ENCODE results near the gene IMP4.

IMP4 gene

DNA sequence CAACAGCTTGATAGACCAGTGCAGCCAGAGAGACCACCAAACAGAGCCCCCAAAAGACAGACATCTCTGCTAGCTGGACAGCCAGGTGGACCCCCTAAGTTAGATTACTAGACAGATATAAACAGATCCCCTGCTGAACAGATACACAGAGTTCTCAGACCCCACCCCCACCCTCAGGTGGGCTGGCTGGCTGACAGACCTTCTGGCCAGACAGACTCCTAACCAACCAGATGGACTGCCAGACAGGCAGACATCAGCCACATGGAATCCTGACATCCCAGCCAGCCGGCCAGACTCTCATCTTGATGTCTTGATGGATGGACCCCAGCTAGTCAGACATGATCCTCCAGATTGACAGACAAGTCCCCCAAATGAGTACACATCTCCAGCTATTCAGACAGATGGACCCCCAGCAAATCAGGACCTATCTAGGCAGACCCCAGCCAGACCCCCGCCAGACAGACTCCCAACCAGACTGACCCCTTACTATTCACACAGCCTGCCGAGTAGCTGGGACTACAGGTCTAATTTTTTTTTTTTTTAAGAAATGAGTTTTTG, 31.2 kb downstream of the IMP4 start:
- Histone ChIP-seq H3K9ac (ENCODE audit: low read depth, low read length) (no peak overlapping the region), H3K36me3 (ENCODE audit: insufficient read depth, low read length) (no peaks in the 10 kb centered on the region), H3K4me1 (ENCODE audit: insufficient read depth, low read length) (peaks cover 9% of the 10 kb centered on the region), H3K9me3 (ENCODE audit: control insufficient read depth, insufficient read depth, low read length) (no peaks in the 10 kb centered on the region)

DNA sequence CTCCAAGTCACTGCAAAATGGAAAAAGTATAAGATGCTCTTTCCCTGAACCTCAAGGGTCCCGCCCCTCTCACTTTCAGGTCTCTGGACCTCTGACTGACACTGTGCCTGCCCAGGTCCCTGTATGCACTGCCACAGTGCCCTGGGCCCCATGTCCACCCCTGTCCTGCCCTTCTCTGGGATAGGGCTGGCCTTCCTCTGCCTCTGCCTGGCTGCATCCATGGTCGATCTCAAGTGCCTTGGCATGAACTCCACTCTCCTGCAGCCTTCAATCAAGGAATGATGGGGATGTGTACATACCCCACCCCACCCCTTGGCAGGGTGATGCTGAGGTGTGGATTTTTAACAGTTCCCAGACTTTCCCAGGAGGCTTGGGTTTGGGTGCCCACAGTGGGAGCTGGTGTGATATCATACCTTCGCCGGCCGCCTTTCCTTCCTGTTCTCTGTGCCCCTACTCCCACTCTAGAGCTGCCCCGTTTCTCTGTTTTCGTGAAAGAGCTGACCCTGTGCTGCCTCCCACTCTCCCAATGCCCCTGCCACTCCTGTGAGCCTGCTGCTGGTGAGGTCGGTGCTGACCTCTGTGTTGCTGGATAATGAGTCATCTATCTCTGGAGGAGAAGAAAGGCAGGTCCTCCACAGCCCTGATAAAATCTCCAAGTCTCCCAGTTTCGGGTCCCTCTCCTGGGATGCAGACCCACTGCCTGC, 32.0 kb downstream of the IMP4 start:
- H3K36me3 ChIP-seq (ENCODE audit: insufficient read depth, low read length) = no peaks in the 10 kb centered on the region
- no peaks in the 10 kb centered on the region for H3K9me3 ChIP-seq (ENCODE audit: control insufficient read depth, insufficient read depth, low read length)
- peaks cover under 1% of the 10 kb centered on the region; the same call in 1 of the 2 replicates for H3K4me1 ChIP-seq (ENCODE audit: insufficient read depth, low read length)
- H3K9ac ChIP-seq (ENCODE audit: low read depth, low read length) = no peak overlapping the region

DNA sequence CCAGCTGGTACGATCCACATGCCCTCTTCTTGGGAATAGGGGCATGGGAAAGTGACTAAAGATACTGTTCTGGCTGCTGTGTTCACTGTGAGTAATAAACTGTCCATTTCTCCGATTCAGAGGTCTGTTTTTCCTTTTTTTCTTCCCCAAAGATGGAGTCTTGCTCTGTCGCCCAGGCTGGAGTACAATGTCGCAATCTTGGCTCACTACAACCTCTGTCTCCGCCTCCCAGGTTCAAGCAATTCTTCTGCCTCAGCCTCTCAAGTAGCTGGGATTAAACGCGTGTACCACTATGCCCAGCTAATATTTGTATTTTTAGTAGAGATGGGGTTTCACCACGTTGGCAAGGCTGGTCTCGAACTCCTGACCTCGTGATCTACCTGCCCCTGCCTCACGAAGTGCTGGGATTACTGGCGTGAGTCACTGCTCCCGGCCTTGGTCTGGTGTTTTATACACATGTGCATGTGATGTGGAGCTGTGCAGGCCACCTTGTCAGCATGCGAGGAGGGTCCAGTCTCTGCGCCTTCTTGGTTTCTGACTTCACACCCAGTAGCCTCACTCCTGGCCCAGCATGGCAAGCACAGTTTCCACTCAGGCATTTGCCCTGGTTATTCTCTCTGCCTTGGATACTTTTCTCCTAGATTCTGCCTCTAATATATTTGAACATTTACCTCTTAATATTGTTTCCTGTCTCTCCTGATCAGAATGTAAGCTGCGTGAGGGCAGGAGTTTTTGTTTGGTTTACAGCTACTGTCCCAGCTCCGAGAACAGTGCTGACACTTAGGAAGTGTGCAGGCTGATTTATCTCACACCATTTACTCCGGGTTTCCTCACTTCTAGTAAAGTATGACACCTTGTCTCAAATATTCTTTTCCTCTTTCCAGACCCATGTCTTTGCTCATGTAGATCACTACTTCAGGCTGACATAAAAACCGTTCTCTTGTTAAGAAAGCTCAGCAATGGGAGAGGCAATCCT, 32.9 kb downstream of the IMP4 start:
- no peak overlapping the region for H3K9ac ChIP-seq (ENCODE audit: low read depth, low read length)
- no peaks in the 10 kb centered on the region for H3K36me3 ChIP-seq (ENCODE audit: insufficient read depth, low read length)
- no peaks in the 10 kb centered on the region for H3K4me1 ChIP-seq (ENCODE audit: insufficient read depth, low read length)
- H3K9me3 ChIP-seq (ENCODE audit: control insufficient read depth, insufficient read depth, low read length) = no peaks in the 10 kb centered on the region

DNA sequence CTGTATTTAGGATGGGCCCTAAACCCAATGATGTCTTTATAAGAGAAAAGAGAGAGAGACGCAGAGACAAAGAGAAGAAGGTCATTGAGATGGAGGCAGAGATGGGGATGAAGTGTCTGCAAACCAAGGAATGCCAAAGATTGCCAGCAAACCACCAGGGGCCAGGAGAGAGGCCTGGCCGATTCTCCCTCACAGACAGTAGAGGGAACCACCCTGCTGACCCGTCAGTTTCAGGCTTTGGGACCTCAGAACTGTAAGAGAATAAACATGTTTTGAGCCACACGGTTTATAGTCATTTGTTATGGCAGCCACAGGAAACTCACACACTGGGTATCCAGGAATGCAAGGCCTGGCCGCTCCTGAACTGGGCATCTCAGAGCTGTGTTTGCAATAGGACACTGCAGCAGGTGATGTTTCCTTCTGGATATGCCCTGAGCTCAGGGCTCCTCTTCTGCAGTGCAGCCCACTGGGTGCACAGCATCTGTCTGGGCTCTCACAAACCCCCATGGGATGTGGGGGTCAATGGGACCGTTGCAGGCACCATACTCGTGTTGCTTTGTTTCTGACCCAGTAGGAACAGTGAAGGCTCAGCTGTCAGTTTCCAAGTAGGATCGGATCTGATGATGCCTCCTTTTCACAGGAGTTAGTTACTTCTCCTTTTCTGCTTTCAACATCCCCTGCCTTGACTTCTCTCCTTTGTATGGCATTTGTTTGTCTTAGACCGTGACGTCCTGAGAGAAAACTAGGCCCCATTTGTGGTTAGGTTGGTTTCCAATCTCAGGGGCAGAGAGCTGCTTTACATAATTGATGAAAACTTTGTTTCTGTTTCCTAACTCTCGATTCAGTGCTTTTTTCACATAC, 34.0 kb downstream of the IMP4 start:
- Histone ChIP-seq H3K4me1 (ENCODE audit: insufficient read depth, low read length) (no peaks in the 10 kb centered on the region), H3K9ac (ENCODE audit: low read depth, low read length) (no peak overlapping the region), H3K36me3 (ENCODE audit: insufficient read depth, low read length) (no peaks in the 10 kb centered on the region), H3K9me3 (ENCODE audit: control insufficient read depth, insufficient read depth, low read length) (no peaks in the 10 kb centered on the region)

DNA sequence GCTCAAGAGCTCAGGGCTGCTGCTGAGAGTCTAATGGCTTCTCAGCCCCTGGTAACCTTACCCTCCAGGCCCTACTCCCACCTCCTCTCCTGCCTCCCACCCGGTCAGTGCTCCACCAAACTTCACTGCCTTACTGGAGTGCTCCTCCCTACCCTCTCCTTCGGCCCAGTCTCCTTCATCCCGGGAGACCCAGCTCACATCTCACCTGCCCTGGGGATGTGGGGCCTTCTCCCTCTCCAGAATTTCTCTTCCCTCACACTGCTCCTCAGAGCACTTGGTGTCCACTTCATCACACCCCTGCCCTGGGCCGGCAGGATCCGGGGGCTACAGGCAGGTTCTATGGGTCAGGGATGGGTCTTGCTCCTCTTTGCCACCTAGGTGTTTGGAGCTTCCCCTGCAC, 34.8 kb downstream of the IMP4 start:
- H3K9ac ChIP-seq (ENCODE audit: low read depth, low read length) = no peak overlapping the region
- no peaks in the 10 kb centered on the region for H3K4me1 ChIP-seq (ENCODE audit: insufficient read depth, low read length)
- no peaks in the 10 kb centered on the region for H3K9me3 ChIP-seq (ENCODE audit: control insufficient read depth, insufficient read depth, low read length)
- no peaks in the 10 kb centered on the region for H3K36me3 ChIP-seq (ENCODE audit: insufficient read depth, low read length)

DNA sequence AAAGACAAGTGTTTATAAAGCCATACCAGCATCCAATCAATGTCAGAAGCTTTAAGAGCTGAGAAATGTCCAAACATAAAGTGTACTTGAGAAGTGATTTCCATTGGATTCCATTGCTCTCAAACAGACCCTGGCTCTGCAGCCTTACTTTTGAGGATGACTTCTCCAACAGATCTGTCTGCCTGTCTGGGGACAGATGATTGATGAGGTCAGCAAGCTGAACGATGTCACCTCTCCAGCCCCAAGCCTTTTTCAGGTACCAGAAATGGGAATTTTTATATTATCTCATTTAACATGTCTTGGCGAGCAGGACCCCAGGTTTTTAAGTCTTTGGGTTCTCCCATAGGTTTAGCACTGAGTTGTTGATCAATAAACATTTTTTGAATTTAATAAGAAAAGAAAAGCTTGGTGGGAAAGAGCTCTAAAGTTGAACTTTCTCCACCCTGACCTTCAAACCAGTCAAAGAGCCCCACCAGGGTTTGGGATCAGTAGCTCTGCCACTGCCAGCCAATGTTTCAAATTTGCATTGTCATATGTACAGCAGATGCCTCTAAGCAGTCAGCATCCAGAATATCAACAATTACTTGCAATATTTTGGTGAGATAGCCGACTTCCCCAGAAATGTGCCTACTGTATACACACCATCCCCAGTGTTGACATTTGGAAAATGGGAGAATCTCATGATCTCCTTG, 35.7 kb downstream of the IMP4 start:
- H3K9me3 ChIP-seq (ENCODE audit: control insufficient read depth, insufficient read depth, low read length) = no peaks in the 10 kb centered on the region
- no peaks in the 10 kb centered on the region for H3K36me3 ChIP-seq (ENCODE audit: insufficient read depth, low read length)
- no peaks in the 10 kb centered on the region for H3K4me1 ChIP-seq (ENCODE audit: insufficient read depth, low read length)
- no peak overlapping the region for H3K9ac ChIP-seq (ENCODE audit: low read depth, low read length)

DNA sequence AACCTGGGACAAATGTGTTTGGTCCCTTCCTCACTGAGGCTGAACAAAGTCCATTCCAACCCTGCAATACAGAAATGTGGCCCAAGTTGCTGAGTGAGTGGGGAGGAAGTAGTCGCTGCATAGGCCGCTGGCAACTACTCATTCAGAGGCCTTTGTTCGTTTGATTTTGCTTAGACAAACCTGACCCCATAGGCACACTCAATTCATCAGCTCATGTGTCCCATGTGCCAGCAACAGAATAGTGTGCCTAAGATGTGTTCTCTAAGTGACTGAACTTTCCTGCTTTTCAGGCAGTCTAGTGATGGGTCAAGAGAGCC, 36.2 kb downstream of the IMP4 start:
- no peaks in the 10 kb centered on the region for H3K9me3 ChIP-seq (ENCODE audit: control insufficient read depth, insufficient read depth, low read length)
- H3K9ac ChIP-seq (ENCODE audit: low read depth, low read length) = no peak overlapping the region
- no peaks in the 10 kb centered on the region for H3K36me3 ChIP-seq (ENCODE audit: insufficient read depth, low read length)
- H3K4me1 ChIP-seq (ENCODE audit: insufficient read depth, low read length) = no peaks in the 10 kb centered on the region

DNA sequence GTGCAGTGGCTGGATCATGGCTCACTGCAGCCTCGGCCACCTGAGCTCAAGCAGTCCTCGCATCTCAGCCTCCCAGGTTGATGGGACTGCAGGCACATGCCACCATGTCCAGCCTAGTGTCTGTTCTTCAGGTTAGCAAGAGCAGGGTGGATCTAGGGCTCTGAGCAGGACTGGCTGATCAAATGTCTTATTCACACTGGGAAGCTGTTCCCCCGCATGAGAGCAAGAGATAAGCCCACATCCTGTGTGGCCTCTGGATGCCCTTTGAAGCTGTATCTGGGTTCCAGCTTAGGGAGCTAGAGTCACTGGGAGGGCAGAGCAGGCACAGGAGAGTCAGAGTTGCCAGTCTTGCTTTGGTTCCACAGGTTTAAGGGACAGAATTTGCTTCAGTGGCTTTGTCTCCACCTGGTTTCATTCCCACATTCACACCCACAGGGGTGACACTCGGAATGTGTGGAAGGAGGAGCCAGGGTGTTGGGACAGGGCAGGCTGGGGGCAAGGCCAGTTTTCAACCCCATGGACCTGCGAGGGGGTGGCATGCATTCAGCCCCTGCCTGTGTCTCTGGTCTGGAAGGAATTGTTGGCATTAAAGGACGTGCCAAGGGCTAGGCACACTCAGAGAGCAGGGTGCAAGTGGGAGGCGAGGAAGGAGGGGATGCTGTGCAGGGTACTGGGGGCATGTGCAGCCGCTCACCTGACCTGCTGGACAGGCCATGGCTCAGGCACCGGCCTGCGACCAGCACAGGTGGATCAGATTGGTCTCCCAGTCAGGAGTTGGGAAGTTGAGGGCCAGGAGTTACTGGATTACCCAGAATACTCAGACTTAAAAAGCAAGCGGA, 37.6 kb downstream of the IMP4 start:
- Histone ChIP-seq H3K36me3 (ENCODE audit: insufficient read depth, low read length) (no peaks in the 10 kb centered on the region), H3K4me1 (ENCODE audit: insufficient read depth, low read length) (no peaks in the 10 kb centered on the region), H3K9me3 (ENCODE audit: control insufficient read depth, insufficient read depth, low read length) (no peaks in the 10 kb centered on the region), H3K9ac (ENCODE audit: low read depth, low read length) (no peak overlapping the region)

DNA sequence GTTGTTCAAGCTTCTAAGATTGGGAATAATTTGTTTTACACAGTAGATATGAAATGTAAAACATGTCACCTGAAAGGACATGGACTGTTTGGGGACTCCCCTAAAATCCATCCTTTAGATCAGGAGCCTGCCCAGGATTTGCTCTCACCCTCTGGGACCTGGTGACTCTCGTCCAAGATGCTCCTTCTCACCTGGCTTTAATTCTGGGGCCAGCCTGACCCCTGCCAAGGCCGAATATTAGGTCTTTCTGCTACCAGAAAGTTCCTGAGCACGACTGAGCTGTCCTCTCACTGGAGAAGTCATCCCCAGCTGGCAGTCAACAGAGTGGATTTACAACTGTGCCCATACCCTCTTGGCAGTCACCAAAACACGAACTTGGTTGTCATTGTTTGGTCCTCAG, 38.4 kb downstream of the IMP4 start:
- Histone ChIP-seq H3K36me3 (ENCODE audit: insufficient read depth, low read length) (no peaks in the 10 kb centered on the region), H3K9ac (ENCODE audit: low read depth, low read length) (no peak overlapping the region), H3K4me1 (ENCODE audit: insufficient read depth, low read length) (no peaks in the 10 kb centered on the region)

DNA sequence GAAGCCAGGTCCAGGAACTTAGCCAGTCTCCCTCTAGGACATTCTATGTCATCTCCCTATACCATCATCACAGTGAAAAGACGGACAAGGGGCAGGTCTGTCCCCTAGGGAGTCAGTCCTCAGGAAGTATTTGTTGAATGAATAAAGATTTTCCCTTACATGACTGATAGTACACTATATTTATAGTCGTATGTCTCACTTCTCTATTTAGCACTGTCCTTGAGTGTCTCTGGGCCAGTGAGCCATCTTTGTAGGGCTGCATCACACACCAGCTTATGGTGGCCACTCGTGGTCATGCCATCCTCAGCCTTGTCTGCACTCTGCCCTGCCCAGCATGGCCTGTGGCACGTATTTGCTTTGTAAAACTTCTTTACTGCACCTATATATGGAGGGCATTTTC, 38.9 kb downstream of the IMP4 start:
- Histone ChIP-seq H3K9ac (ENCODE audit: low read depth, low read length) (no peak overlapping the region), H3K9me3 (ENCODE audit: control insufficient read depth, insufficient read depth, low read length) (no peaks in the 10 kb centered on the region), H3K36me3 (ENCODE audit: insufficient read depth, low read length) (no peaks in the 10 kb centered on the region), H3K4me1 (ENCODE audit: insufficient read depth, low read length) (no peaks in the 10 kb centered on the region)

More for the DNA sequence above, 38.4 kb downstream of the IMP4 start:
- H3K9me3 ChIP-seq (ENCODE audit: control insufficient read depth, insufficient read depth, low read length) = no peaks in the 10 kb centered on the region

DNA sequence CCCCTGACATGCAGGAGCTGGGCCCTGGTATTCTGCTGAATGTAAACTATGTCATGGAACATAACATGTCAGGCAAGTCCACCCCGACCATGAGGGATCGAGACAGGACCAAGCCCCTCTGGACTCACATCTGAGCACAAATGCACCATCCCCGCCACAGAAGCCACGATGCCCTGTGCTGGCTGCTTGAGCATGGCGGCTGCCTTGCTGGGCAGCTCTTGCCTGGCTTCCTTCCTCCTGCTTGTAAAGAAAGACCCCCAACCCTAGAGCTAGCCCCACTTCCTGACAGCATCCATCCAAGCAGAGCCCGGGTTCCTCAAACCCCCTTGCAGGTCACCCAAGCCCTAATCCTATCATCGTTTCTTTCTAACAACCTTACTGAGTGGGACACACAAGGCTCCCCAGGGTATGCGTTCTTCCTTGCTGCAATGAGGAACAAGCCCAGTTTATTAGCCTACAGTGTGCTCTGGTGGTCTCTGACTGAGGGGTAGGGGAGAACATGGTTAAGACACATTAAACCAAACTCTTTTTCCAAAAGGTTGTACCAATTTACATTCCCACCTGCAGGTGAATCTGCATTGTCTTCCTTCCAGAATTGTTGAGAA, 39.7 kb downstream of the IMP4 start:
- H3K4me1 ChIP-seq (ENCODE audit: insufficient read depth, low read length) = 0 out of 2 replicates have a peak, but pooled peaks cover under 1% of the 10 kb centered on the region
- no peaks in the 10 kb centered on the region for H3K36me3 ChIP-seq (ENCODE audit: insufficient read depth, low read length)
- H3K9me3 ChIP-seq (ENCODE audit: control insufficient read depth, insufficient read depth, low read length) = no peaks in the 10 kb centered on the region
- no peak overlapping the region for H3K9ac ChIP-seq (ENCODE audit: low read depth, low read length)

DNA sequence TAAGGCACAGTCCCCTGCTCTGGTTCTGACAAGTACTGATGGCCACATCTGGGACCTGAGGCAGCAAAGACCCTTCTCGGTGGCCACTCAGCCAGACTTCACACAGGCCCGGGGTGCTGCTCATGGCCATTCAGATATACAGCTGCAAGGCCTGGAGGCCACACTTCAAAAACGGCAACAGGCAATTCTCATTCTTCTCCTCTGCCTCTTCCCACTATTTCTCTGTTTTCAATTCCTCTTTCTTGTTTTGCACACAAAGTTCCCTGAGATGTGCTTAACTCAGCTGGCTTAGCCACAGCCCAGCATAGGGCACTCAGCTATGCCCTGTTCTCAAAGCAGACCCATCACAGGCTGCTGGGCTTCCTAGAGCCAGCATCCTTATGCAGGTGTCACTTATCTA, 43.0 kb downstream of the IMP4 start:
- Histone ChIP-seq H3K9ac (ENCODE audit: low read depth, low read length) (no peak overlapping the region), H3K9me3 (ENCODE audit: control insufficient read depth, insufficient read depth, low read length) (no peaks in the 10 kb centered on the region), H3K4me1 (ENCODE audit: insufficient read depth, low read length) (0 out of 2 replicates have a peak, but pooled peaks cover 6% of the 10 kb centered on the region), H3K36me3 (ENCODE audit: insufficient read depth, low read length) (no peaks in the 10 kb centered on the region)

DNA sequence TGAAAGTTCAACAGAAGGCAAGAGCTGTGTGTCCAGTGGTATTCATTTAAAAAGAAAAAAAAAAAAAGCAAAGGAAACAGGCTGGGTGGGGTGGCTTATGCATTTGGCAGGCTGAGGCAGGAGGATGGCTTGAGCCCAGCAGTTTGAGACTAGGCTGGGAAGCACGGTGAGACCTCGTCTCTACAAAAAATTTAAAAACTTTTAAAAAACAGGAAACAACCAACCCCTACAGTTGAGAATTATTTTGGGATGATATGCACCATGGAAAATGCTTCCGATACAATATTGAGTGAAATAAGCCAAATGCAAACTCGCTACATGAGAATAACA, 44.3 kb downstream of the IMP4 start:
- Histone ChIP-seq H3K36me3 (ENCODE audit: insufficient read depth, low read length) (no peaks in the 10 kb centered on the region), H3K9me3 (ENCODE audit: control insufficient read depth, insufficient read depth, low read length) (no peaks in the 10 kb centered on the region), H3K4me1 (ENCODE audit: insufficient read depth, low read length) (0 out of 2 replicates have a peak, but pooled peaks cover 6% of the 10 kb centered on the region), H3K9ac (ENCODE audit: low read depth, low read length) (no peak overlapping the region)

All from ES-I3 (cell line).